Peyer's patch (tissue), 4 donors: ENCODE results near the gene MARK3.

Experiments
- CTCF ChIP-seq, 6 experiments: fragments of 450-650 bp in 4 of 6; fragments of 200-600 bp in 2 of 6; sonication (generic) in 1 of 6; IDR thresholded peaks; one replicate each; pipeline ENCODE4 v1.5.1; 2017 to 2019; ENCODE audit warnings: antibody characterized with exemption in 6 of 6, mild to moderate bottlenecking in 3 of 6, moderate library complexity in 1 of 6
- POLR2A ChIP-seq, 2 donors: fragments of 450-650 bp; IDR thresholded peaks; one replicate each; pipeline ENCODE4 v1.5.1; 2017; ENCODE audit warnings: antibody characterized with exemption in 2 of 2, mild to moderate bottlenecking in 2 of 2, moderate library complexity in 2 of 2

GRCh38 chr14:103520269-103520656 is 135.0 kb downstream of the MARK3 start:
- TF ChIP-seq POLR2A (IDR thresholded peaks at IDR 0.05) (no peak), CTCF (IDR thresholded peaks at IDR 0.05) (no peak)
